ENCODE data around the gene EID1.

DNA sequence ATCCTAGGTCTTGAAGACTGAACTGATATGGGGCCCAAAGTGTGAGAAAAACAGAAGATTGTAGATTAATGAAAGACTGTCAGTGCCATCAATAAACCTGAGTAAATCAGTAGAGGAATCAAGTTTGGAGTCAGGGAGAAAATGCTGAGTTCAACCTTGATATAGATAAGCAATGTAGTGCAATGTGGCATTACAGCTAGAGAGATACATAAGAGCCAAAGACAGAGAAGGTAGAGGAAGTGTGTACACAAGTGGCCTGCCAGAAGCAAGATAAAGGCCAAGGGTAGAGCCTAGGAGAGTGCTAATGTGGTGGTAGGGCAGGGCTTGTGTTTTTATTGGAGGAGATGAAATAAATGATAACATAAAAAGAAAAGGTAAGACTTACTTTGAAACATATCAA is 26.0 kb upstream of the EID1 start:
- TF ChIP-seq CTCF (IDR thresholded peaks at IDR 0.05) (no peak), POLR2AphosphoS5 (IDR thresholded peaks at IDR 0.05; ENCODE audit: low read depth, low read length) (no peak)
